Ramos (cell line): Measurements from ENCODE around the gene RREB1.

Experiments
- in situ Hi-C: fragments of 300-500 bp; cut with MboI; formaldehyde crosslinking; loops from one replicate; pipeline ENCODE4 v1.14.3; 2022; ENCODE audit warnings: low sequenced_read_pairs; ENCODE audit not compliant: unreplicated experiment

Gene RREB1

DNA sequence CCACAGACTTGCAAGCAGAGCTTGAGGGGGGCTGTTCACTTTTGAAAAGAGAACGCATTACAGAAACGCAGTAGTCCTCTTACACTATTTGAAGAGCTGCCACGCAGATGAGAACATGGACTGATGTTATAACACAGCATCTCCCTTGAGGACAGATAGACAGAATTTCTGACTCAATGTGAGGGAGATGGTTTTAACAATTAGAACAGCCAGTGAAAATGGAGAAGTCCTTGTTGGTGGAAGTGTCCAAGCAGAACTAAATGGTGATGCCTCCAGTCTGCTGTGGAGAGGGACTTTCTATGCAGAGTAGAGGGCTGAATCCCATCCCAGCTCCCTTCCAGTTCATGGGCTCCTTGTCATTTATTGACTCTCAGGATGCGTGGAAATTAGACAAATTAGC lies 100.0 kb downstream of the RREB1 start:
- in situ Hi-C loops: no loop called here

DNA sequence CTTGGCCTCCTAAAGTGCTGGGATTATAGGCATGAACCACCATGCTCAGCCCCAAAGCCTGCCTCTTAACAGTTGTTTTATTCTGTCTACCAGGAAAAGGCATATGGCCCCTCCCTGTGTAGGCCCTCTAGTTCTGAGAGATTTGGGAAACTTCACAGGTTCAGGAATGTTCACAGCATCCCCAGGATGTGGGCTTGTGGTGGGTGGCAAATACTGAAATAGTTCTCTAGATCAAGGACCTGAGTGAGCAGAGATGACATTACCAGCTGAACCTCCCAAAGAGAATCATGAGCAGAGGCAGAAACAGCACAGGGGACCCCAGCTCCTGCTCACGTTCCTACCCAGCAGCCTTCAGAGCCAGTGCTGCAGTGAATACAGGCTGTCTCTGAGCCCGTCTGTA lies 105.7 kb downstream of the RREB1 start:
- in situ Hi-C loops: no loop called here

DNA sequence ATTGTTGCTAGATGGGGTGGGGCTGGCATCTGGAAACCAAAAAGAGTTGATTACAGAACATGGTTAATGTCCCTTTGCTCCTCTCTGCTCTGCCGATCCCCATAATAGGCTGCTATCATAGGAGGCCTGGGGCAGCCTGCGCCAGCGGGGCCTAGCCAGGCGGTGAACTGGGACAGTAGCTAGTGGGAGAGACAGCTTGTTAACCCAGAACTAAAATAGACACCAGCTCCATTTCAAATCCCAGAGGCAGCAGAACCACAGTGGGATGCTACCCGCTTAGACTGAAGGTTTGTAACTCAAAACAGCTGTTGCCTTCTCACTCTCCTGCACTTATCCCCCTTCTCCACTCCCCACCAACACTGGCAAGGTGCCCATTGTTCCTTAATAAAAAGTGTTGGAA lies 106.7 kb downstream of the RREB1 start:
- in situ Hi-C loops: no loop called here

DNA sequence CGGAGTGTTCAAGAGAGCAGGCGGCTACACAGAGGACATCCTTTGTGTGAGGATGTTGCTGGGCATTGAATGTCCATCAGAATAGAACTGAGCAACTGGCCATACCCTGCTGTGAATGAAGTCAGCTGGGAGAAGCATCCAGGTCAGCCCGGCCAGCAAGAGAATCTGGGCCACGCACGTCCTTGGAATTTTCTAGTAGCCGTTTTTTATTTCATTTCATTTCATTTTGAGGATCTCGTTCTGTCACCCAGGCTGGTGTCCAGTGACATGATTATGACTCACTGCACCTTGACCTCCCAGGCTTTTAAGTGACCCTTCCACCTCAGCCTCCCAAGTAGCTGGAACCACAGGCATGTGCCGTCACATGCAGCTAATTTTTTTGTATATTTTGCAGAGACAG lies 107.4 kb downstream of the RREB1 start:
- in situ Hi-C loops: no loop called here

DNA sequence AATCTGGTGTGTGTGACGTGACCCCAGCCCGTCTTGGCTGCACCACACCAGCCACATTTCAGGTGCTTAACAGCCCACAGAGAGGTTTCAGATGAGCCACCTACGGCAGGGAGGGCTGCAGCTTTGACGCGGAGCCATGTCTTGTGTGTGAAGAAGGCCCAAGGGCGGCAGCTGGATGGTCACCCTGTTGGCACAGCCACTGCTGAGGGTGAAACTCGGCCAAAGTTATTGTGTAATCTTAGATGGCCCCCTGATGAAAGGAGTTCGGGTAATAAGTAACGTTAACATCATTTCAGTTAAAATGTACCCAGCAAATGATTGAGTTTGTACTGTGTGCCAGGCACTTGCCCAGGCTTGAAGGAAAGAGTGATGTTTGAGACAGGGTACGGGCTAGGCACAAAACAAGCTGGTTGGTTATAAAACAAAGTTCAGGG lies 108.1 kb downstream of the RREB1 start:
- in situ Hi-C loops: no loop called here

DNA sequence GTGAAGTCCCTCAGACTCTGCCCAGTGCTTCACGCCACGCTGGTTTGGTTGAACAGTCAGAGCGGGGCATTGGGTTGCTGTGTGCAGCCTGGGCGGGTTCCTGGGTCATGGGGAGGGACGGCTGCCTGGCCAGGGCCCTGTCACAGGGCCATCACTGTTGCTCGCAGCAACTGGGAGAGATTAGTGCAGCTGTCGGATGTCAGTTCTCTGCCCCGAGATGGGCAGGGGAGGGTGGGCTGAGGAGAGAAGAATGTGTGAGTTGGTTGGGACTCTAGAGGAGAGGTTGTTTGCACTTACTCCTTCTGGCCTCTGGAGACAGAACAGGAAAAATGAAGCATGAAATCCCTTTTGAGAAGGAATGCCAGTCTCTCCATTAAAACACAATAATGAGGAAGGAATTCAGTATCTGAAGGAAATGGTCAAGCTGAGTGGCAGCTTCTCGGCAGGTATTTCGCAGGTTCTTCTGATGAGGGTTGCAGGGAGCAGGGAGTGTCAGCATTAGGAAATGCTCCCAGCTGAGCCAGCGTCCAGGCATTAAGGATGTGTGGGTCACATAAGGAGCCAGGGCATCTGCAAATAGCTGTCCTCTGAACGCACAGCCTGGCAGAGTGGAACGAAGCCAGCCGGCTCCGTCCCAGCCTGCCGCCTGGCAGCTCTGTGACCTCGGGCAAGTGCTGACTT lies 109.3 kb downstream of the RREB1 start:
- in situ Hi-C loops: no loop called here

DNA sequence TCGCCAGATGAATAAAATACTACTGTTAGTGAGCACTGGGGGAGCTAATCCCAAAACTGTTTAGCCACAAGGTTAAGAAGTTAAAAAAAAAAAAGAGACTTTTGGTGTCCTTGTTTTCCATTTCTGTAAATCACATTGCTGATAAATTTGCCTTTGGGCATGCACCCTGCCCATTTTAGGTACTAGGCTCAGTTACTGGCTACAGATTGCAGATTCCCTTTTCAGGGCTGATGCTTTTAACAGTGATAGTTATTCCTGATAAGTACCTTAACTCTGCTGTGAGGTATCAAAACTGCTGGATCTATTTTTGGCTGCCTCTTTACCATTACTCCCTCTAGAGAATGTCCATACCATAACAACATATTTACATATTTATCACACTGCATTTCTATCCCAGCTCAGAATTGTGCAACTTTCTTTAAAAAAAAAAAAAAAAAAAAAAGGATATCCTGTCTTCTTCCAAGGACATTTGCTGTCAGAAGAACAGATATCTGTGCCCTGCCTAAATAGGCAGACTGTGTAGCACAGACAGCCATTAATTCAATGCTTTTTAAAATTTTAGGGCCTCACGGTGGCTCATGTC lies 110.7 kb downstream of the RREB1 start:
- in situ Hi-C loops: no loop called here

DNA sequence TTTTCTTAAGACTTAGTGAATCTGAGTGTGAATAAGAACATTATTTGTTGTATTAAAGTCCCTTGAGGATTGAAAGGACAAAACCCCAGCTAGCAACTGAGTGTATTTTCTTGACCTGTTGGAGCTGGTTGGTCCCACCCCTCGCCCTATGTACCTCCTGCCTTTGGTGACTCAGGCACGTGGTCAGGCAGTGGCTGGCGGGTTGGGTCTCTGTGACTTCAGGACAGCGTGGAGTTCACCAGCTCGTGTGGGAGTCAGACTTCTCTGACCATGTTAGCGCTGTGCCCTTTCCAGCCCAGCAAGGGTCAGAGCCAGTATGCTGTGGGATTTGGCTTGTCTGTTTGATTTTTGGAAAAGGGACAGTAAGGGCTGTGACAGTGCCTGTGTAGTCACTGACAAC lies 111.5 kb downstream of the RREB1 start:
- in situ Hi-C loops: no loop called here

DNA sequence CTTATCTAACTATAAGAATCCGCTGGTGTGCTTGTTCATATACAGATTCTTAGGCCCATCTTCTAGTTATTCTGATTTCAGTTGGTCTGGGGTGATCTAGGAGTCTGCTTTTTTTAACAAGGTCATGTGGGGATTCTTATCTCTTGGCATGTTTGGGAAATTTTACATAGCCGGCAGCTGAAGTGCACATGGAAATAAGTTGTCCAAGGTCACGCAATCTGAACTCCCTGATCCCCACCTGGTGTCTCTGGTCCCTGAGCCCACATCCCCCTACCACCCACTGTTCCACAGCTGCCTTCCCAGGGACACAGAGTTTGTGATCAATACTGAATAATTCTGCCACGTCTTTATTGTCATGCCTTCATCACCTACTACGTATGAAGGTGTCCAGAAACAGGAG lies 114.4 kb downstream of the RREB1 start:
- in situ Hi-C loops: no loop called here

DNA sequence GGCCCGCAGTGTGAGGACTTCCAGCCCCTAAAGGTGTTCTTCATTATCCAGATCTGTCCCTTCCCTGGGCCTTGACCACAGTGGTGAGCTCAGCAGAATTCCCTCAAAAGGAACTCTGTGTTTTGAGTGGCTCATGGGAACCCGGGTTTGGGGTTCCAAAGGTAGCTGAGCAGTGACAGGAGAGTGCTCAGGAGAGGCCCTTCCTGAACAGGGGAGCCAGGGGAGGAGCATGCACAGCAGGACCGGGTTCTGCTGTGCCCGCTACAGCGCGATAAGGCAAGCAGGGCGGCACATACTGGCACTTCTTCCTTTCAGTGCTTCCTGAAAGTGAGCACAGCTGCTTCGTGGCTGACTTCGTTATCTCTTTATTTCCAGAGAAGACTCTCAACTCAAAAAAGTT lies 117.0 kb downstream of the RREB1 start:
- in situ Hi-C loops: no loop called here

DNA sequence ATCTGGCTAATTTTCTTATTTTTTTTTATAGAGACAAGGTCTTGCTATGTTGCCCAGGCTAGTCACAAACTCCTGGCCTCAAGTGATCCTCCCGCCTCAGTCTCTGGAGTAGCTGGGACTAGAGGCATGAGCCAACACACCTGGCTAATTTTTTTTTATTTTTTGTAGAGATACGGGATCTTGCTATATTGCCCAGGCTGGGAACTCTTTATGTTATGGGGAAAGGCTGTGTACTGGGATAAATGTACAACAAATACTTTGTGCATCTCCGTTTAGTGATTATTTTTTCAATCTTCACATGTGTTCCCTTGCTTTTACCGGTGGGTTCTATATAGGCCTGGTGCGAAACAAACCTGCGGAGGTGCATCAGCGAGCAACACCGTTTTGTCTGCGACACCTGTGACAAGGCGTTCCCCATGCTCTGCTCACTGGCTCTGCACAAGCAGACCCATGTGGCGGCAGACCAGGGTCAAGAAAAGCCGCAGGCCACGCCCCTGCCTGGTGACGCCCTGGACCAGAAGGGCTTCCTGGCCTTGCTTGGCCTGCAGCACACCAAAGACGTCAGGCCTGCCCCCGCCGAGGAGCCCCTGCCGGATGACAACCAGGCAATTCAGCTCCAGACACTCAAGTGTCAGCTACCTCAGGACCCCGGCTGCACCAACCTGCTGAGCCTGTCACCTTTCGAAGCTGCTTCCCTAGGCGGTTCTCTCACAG lies 121.1 kb downstream of the RREB1 start:
- in situ Hi-C loops: no loop called here

DNA sequence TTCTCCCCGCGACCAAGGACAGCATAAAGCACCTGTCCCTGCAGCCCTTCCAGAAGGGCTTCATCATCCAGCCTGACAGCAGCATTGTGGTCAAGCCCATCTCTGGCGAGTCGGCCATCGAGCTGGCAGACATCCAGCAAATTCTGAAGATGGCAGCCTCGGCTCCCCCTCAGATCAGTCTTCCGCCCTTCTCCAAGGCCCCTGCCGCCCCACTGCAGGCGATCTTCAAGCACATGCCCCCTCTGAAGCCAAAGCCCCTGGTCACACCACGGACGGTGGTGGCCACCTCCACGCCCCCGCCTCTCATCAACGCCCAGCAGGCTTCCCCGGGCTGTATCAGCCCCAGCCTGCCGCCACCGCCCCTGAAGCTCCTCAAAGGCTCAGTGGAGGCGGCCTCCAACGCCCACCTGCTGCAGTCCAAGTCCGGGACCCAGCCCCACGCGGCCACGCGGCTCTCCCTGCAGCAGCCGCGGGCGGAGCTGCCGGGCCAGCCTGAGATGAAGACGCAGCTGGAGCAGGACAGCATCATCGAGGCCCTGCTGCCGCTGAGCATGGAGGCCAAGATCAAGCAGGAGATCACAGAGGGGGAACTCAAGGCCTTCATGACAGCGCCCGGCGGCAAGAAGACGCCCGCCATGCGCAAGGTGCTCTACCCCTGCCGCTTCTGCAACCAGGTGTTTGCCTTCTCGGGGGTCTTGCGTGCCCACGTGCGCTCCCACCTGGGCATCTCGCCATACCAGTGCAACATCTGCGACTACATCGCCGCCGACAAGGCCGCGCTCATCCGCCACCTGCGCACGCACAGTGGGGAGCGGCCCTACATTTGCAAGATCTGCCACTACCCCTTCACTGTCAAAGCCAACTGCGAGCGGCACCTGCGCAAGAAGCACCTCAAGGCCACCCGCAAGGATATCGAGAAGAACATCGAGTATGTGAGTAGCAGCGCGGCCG lies 121.9 kb downstream of the RREB1 start:
- in situ Hi-C loops: no loop called here

DNA sequence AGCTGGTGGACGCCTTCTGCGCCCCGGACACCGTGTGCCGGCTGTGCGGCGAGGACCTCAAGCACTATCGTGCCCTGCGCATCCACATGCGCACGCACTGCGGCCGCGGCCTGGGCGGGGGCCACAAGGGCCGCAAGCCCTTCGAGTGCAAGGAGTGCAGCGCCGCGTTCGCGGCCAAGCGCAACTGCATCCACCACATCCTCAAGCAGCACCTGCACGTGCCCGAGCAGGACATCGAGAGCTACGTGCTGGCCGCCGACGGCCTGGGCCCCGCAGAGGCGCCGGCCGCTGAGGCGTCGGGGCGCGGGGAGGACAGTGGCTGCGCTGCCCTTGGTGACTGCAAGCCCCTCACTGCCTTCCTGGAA lies 122.5 kb downstream of the RREB1 start:
- in situ Hi-C loops: no loop called here

DNA sequence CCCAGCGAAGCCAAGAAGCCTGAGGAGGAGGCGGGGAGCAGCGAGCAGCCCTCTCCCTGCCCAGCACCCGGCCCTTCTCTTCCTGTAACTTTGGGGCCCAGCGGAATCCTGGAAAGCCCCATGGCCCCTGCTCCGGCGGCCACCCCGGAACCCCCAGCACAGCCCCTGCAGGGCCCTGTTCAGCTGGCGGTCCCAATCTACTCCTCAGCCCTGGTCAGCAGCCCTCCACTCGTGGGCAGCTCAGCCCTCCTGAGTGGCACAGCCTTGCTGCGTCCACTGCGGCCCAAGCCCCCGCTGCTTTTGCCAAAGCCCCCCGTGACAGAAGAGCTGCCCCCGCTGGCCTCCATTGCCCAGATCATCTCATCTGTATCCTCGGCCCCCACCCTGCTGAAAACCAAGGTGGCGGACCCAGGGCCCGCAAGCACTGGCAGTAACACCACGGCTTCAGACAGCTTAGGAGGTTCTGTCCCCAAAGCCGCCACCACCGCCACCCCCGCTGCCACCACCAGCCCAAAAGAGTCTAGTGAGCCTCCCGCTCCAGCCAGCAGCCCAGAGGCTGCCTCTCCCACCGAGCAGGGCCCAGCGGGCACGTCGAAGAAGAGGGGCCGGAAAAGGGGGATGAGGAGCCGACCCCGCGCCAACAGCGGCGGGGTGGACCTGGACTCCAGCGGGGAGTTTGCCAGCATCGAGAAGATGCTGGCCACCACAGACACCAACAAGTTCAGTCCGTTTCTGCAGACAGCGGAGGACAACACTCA lies 123.4 kb downstream of the RREB1 start:
- in situ Hi-C loops: no loop called here

DNA sequence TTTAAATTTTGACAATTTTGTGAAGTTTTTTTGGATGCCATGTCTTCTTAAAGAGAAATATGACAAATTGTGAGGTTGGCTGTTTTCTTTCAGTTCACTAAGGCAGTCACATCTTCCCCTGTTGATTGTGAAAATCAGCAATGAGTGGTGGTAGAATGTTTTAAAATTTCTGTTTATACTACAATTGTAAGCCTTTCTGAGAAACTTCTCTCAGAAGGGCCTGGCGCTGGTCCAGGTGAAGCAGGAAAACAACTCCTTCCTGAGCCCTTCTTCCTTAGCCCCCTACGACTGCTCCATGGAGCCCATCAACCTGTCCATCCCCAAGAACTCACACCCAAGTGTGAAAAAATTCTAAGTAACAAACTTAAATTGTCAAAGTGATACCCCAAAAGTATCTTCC lies 124.6 kb downstream of the RREB1 start:
- in situ Hi-C loops: no loop called here

DNA sequence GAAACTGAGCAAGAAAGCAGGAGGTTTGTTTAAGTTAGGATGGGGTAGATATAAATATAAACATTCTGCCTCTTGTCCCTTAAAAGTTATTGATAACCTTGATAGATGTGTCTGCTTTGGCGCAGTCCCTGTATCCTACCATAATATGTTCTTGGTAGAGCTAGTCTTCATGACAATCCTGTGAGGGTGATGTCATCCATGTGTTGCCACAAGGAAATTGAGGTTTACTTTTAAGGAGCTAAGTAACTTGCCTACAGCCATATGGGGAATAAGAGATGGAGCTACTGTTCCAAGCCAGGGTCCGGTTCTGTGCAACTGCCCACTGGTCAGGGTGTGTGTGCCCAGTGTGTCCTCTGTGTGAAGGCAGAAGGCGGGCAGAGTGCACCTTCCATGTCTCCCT lies 126.8 kb downstream of the RREB1 start:
- in situ Hi-C loops: no loop called here

DNA sequence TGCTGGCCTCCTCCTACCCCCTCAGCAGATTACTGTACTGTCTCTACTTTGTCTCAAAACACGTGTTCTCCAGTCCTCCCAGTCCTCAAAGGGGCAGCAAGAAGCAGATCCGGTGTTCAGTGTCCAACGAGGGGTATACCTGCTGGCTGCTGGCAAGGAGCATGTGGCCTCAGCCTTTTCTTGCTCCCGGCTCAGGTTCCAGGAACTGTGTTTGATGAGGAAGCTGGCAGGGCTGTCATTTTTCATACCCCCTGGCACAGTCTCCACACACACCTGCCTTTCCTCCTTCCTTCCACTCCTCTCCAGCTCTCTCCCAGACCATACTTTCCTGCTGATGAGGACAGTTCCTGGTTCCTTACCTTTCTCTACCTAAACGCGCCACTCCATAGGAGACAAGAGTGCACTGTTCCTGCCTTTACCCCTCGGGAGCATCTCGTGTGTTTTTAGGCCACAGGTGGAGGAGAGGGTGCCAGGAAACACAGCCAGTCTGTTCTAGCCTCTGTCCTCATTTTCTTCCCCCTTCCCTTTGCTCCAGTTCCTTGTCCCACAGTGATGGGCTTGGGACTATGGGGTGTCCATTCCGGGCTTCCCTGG lies 128.0 kb downstream of the RREB1 start:
- in situ Hi-C loops: no loop called here

DNA sequence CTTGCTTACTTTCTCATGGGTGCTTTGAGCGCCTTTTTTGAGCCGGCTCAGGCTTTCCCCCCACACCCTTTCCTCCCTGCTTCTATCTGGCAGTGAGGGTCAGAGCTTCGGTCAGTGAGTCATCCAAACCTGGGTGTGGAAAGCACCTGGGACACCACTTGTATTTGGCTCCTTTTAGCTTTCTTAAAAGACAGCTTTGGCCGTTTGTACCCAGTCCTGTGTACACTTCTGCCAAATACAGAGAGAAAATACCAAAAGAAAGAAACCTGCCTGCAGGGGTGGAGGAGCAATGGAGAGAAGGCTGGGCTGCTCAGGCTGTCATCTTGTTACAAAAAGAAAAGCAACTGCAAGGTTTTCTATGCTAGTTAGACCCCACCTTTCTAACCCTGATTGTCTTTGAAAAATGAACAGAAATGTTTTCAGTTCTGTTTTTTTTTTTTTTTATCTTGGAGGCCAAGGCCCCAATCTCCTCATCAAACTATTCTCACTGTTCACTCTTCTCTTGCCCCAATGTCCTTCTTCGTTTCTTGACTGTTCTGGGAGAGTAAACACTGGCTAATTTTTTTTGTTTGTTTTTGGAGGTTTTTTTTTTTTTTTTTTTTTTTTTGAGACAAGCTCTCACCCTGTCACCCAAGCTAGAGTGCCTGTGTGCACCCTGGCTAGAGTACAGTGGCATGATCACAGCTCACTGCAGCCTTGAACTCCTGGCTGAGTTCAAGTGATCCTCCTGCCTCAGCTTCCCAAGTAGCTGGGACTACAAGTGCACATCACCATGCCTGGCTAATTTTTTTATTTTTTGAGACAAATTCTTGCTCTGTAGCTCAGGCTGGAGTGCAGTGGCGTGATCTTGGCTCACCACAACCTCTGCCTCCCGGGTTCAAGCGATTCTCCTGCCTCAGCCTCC lies 128.8 kb downstream of the RREB1 start:
- in situ Hi-C loops: no loop called here
